GM18907 (cell line): Measurements from ENCODE around the gene TBCE.

Source experiments
- ATAC-seq: cut with Tn5 transposase; IDR thresholded peaks from one replicate; pipeline ENCODE4 v1.9.1; 2021; ENCODE audit warnings: mild to moderate bottlenecking, moderate library complexity; ENCODE audit not compliant: unreplicated experiment

Gene TBCE

DNA sequence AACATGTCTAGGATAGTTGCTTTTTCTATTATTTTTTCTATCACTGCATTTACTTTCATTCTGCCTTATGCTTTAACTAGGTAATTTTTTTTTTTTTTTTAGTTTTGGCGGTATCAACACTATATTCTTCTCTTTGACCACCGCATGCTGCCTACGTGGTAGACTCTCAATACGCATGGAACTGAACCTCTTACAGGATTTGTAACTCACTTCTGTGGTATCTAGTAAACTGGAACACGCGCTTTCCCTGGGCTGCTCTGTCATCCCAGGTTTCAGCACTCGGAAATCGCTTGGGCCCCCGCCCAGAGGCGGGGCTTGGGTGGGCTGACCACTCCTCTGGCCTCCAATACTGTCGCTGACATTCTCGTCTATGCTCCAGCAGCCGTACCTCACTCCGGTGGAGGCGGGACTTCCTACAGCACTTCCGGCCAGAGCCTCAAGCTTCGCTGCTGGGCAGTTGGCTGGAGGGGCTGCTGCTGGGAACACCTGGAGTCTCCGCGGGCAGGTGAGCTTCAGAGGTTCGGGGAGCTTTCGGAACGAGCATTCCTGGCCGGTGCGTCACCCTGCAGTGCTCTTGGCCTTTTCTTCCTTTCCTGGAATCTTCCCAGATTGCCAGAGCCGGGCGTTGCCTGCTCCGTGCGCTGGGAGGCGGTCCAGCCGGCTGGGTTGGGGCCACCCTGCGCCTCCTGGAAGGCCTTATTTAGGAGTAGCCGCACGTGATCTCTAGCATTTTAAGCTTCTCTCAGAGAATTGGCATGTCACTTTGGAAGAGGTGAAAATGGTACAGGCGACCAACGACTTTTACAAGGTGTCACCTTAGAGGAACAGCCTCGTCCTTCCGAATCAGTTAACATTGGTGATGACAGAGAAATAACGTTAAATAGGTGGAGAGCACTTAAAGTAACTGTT is at the start of gene TBCE:
TSS of gene TBCE (plus strand) at position 428 of the 909 bp plus-strand sequence. CDS start 12,623 bp downstream, outside the sequence.
- ATAC-seq: peak; percentile 100

DNA sequence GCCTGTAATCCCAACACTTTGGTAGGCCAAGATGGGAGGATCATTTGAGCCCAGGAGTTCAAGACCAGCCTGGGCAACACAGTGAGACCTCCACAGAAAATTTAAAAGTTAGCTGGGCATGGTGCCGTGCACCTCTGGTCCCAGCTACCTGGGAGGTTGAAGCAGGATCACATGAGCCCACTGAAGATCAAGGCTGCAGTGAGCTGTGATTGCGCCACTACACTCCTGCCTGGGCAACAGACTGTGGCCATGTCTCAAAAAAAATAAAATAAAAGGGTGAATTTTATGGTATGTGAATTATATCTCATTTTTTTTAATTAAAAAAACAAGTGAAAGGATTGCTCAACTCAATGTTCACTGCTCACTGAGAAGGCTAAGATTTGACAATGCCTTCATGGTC is 48.0 kb upstream of the TBCE start:
- ATAC-seq: no peak

DNA sequence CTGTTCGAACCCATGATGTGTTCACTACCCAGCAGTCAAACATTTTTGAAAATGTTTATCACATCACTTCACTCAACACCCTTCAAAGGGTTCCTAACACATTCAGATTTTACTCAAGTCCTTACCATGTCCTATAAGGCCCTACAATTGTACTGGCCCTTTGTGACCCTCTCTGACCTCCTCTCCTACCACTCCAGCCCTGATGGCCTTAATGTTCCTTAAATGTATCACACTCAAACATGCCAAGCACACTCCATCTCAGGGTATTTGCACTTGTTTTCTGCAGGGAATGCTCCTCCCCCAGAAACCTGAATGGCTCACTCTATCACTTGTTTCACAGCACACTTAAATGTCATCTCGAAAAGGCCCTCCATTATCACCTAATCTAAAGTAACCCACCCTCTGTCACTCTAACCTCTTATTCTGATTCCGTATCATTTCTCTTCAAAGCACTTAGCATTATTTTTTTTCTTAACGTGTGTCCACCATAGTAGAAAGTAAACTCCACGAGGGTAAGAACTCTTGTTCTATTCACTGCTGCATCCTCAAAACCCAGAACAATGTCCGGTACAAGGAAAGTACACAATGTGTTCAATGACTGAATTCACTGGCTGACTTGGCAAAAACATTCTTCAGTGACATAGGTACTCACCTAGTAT is 46.6 kb upstream of the TBCE start:
- ATAC-seq: no peak

GRCh38 chr1:235324296-235324695 is 42.9 kb upstream of the TBCE start:
- ATAC-seq: no peak

DNA sequence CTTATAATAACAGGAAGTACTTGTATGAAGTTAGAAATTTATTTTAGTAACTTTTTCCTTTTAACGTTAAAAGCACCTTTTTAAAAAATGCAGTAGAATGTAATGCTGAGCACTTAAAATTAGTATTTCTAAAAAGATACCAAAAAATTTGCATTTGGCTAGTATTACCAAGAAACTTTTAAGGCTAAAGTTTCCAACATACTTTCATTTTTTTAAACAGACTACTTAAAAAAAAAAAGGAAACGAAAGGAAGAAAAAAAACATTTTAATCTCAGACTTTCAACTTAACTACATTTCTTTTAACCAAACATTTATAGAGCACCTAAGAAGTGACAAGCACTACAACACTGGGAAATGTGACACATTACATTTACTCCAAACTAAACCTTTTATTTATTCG is 42.1 kb upstream of the TBCE start:
- ATAC-seq: no peak

- no peak for ATAC-seq
These were observed 41.4 kb upstream of the TBCE start for GRCh38 chr1:235325854-235326253.

DNA sequence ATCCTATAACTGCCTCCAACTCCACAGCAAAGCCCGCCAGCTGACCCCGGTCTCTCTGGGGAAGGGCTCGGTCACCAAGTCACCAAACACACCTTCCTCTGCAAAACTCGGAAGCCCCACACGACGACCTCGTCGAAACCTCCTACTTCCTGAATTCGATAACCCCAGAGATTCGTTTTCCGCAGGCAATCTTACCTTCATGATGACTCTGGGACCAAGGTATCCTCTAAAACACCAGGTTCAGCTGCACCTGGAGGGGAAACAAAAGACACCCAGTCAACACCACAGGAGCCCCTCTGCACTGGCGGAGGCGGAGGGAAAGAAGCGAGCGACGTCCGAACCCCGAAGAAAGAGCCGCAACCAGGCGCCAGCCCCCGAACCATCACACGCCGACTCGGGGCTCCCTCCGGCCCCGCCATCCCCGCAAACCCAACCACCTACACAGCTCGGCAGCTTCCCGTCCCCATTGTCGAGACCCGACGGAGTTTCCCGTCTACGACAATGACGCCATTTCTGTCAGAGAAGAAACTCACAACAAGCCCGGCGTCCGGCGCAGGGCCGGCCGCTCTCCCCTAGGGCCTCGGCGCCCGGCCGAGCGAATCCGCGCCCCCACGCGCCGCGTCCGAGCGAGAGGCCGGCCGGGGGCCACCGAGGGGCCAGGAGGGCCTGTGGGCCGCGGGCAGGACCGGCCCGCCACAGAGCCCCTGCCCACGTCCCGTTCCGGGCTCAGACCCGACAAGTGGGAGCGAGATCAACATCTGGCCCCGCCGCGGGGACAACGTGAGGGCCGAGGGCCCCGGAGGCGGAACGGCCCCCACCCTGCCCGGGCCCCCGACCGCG is 40.3 kb upstream of the TBCE start:
- ATAC-seq: peak; percentile 29

DNA sequence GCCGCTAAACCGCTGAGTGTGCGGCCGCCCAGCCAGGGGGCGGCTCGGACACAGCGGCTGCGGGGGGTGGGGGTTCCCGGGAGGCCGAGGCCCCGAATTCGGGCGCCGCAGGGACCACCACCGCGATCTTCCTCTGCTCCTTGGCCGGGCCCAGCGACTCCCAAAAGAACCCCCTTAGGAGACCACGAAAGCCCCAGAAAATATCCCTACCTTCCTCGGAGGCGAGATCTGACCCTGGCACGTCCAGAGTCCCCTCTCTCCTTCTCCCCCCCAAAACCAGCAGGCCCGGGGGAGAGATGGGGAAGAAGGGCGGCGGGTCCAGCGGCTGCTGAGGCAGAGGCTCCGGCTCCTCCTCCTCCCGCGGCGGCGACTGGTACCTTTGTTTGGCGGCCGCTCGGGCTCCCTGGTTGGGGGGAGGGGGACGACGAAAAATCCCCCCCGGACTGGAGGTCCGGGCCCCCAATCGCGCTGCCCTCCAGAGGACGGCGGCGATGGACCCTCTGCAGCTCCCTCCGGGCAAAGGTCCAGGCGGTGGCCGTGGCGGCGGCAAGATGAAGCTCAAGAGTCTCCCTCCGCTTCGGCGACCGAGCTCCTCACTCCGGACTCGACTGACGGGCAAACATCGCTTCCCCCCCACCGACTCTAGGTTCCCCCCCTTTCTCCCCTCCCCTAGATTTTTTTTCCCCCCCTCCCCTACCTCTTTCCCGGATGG is 39.5 kb upstream of the TBCE start, which contains the start of gene ARID4B:
TSS of gene ARID4B (minus strand) at position 621 of the 712 bp plus-strand sequence. CDS start 1,260 bp downstream, outside the sequence.
- ATAC-seq: peak; percentile 16

DNA sequence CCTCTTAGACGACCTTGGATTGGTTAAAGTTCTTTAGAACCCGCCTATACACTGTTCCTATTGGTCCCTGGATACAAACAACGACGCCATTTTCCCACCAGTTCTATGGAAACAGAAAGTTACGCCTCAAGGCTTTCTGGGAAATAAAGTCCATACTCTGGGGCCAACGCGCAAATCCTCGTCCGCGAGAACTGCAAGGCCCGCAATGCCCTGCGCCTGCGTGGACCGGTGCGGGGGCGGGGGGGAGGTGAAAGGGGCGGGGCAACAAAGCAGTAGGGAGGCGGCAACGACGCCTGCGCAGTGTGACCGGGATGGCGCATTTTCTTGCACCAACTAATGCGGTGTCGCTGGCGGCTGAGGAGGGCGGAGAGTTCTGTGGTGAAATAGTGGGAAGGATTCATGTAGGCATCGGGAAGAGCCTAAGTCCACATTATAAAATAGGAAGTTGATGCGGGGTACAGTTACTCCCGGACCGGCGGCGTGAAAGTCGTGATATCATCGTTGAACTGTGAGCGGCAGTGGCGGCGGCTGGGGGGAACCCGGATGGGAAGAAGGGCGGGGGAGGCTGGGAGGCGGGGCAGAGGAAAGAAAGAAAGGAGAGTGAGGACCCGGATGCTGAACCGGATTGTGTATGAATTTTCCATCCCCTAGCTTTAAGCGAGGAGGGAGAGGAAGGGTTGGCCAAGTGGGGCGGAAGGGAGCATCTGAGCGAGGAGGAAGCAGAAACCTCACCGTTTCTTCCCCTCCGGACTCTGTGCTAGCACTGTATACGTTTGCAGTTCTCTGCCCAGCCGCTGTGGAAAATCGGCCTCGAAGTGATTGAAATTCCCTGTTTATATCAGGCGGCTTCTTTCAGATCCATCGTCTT is 38.7 kb upstream of the TBCE start, which contains the start of gene GGPS1:
TSS of gene GGPS1 (plus strand) at position 300 of the 868 bp plus-strand sequence. CDS start 6,695 bp downstream, outside the sequence.
- ATAC-seq: peak; percentile 74

DNA sequence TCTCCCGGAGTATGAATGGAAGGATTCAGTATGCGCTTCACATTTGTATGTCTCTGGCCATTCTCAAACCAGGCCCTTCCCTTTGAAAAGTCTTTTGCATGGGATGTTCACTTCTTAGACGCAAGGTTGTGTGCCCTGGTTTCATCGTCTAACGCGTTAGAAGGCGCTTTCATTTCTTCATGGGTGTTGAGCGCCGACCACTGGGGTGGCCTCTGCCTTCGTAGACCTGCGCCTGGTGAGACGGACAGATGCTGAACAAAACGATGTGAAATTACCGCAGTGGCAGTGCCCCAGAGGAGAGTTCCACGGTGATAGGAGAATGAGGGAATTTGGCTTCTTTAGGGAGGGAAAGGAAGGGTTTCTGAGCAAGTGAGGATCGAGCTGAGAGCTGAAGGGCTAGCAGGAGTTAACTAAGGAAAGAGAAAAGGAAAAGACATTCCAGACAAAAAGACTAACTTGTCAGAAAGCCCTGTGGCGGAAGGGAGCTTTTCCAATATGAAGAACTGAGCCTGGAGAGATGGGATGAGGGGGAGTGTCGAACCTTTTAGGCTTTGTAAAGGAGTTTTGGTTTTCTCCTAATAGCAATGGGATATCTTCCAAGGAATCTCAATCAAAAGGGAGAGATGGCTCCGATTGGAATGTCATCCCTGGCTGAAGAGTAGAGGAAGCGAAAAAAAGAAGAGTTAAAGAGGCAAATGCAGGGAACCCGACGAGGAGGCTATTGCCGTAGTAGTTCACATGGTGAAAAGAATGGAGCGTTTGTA is 37.9 kb upstream of the TBCE start:
- ATAC-seq: peak; percentile 29

DNA sequence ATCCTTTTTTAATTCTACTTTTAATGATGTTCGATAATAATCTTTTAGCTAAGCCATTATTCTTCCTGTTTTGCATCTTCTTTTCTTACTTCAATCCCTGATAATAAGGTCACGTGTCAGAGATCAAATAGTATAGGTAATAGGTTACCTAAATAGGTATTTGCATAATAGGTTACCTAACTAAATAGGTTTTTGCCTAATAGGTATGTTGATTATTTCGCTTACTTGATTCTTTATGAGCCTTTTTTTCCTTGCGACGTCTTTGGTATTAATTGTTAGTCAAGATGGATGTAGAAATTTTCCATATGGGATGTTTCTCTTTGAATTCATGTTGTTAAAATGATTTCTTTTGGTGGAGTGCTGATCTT is 36.3 kb upstream of the TBCE start:
- ATAC-seq: no peak

- no peak for ATAC-seq
These were observed 35.8 kb upstream of the TBCE start for GRCh38 chr1:235331401-235331800.

DNA sequence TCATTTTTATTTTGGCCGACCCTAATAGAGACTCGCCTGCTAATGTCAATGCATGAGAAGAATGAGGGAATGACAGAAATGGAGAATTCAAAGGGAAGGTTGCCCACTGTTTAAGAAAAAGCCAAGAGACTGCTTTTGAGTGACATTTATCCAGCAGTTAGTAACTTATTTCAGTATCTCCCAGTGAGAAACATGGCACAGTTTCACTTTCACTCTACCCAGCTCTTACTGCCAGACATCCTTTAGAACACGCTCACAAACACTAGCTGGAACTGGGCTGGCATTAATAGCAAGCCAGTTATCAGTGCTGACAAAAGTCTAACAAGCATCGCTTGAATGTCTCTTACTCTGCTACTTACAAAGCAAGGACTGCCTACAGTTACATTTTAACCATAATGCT is 30.3 kb upstream of the TBCE start:
- ATAC-seq: peak; percentile 72

GRCh38 chr1:235339746-235340145 is 27.5 kb upstream of the TBCE start:
- no peak for ATAC-seq

DNA sequence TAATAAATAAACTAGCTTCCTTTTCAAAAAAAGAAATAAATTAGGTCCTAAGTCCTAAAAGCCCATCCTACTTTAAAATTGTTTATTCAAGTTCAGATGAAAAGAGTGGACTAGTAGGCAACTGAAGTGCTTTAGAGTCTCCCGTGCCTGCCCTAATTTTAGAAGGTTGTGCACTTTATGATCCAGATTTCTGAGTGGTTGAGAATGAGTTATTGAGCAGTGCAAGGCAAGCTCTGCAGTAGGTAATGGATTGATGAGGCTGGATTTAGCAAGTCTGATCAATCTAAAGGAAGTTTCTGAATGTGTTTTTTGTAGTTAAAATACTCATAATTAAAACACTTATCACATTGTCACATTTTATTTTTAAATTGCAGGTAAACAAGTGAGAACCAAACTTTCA is 25.9 kb upstream of the TBCE start:
- no peak for ATAC-seq

- ATAC-seq: no peak
These were observed 25.2 kb upstream of the TBCE start for GRCh38 chr1:235342039-235342438.

- ATAC-seq: no peak
These were observed 24.8 kb upstream of the TBCE start for GRCh38 chr1:235342471-235342870.

- no peak for ATAC-seq
These were observed 23.5 kb upstream of the TBCE start for GRCh38 chr1:235343726-235344125.

DNA sequence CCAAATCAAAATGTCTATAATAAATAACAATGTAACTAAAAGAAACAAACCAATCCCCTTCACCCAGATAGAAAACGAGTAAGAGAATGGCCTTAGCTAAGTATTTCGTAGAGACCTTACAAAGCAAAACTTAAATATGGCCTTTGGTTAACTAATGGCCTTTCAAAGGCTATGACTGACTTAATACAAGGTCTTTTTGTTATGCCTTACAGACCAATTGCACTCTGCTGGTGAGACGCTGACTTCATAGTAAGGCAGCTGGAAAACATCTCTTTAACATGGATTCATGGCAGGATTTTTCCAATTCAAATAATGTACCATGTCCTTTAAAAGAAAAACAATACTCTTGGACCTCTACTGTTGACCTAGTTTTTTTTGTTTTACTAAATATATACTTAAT is 15.8 kb upstream of the TBCE start:
- no peak for ATAC-seq
